GM12874 (cell line): ENCODE measurements around the gene MYH10.

Source experiments
- TF ChIP-seq, protein P1 (sequence below): IDR thresholded peaks from 2 replicates; pipeline ENCODE4 v1.5.1; 2011; ENCODE audit warnings: low read depth, mild to moderate bottlenecking, control low read depth, low read length, moderate library complexity; ENCODE audit not compliant: insufficient read depth

Gene MYH10

DNA sequence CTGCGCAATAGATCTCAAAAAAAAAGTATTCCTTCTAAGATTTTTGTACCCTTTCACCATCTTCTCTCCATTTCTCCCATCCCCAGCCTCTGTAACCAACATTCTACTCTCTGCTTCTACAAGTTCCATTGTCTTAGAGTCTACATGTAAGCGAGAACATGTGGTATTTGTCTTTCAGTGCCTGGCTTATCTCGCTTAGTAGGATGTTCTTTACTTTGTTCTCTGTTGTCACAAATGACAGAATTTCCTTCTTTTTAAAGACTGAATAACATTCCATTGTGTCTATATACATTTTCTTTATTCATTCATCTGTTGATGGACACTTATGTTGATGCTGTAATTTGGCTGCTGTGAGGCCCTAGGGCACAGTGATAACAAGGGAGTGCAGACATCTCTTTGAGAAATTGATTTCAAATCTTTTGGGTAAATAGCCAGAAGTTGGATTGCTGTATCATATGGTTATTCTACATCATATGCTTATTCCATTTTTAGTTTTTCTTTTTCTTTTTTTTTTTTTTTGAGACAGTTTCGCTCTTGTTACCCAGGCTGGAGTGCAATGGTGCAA, 37.7 kb upstream of the MYH10 start:
- TF ChIP-seq, protein P1, sequence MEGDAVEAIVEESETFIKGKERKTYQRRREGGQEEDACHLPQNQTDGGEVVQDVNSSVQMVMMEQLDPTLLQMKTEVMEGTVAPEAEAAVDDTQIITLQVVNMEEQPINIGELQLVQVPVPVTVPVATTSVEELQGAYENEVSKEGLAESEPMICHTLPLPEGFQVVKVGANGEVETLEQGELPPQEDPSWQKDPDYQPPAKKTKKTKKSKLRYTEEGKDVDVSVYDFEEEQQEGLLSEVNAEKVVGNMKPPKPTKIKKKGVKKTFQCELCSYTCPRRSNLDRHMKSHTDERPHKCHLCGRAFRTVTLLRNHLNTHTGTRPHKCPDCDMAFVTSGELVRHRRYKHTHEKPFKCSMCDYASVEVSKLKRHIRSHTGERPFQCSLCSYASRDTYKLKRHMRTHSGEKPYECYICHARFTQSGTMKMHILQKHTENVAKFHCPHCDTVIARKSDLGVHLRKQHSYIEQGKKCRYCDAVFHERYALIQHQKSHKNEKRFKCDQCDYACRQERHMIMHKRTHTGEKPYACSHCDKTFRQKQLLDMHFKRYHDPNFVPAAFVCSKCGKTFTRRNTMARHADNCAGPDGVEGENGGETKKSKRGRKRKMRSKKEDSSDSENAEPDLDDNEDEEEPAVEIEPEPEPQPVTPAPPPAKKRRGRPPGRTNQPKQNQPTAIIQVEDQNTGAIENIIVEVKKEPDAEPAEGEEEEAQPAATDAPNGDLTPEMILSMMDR = no peak

DNA sequence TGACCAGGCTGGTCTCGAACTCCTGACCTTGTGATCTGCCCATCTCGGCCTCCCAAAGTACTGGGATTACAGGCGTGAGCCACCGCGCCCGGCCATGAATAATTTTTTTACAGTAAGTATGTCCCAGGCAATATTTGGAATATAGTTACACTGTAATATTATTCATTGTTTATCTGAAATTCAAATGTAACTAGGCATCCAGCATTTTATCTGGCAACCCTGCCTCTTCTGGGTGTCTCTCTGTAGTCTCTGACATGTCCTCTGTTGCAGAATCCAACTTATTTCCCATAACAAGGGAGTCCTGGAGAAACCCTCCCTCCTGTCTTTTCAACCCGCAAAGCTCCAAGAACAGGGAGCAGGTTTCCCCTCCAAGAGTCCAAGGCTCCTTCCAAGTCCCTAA, 36.9 kb upstream of the MYH10 start:
- TF ChIP-seq, protein P1 = no peak

DNA sequence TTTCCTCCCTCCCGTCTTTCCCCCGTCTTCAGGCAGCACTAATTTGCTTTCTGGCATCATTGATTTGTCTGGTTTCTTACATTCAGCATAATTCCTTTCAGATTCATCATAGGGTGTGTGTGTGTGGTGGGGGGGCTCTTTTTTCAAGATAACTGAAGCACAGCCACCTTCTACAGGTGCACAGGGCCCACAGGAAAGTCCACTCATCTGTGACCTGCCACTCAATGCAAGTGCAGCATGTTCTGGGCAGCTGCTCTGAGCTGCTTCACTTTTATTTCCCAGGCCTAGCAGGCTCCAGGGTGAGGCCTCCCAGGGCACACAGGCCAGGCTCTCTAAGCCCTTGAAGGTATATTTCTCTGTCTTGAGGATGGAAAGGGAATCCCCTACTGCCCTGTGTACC, 35.2 kb upstream of the MYH10 start:
- TF ChIP-seq, protein P1 = no peak

DNA sequence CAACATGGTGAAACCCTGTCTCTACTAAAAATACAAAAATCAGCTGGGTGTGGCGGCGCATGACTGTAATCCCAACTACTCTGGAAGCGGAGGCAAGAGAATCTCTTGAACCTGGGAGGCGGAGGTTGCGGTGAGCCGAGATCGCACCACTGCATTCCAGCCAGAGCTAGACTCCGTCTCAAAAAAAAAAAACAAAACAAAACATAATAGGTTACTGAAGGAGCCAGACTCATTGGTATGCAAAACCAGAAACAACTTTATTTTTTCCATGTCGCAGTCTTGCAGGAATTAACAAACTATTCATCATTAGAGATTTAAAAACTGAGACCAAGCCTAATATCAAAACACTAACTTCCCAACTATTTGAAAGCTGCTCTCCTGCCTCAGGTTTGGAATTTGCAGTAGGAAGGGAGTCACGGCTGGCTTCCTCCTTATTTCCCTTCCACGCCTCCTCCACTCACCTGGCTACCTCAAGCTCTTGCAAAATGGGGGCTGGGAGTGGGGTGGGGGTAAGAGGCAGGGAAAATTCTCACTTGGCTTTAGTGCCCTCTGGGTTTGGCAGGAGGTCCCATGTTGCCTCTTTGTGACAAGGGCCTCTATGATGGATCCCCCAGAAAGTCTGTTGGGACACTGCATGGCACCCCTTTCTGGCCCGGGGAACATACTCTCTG, 34.1 kb upstream of the MYH10 start:
- TF ChIP-seq, protein P1 = no peak

DNA sequence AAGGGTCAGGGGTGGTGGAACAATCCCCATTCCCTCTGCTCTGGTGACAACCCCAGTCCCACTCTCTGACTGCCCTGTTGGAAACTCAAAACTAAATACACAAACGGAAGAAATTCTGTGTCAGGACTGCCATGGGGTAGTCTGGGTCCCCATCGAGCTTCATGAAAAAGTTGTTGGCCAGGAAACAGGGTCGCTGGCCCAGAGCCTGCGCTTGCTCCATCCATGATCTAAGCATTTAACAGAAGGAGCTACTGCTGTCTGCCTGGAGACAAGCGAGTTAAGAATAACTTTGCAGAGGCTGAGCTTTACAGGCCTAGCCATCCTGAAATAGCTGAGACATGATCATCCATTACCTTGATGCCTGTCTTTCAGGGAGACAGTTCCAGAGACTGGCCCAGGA, 32.4 kb upstream of the MYH10 start:
- TF ChIP-seq, protein P1 = no peak

DNA sequence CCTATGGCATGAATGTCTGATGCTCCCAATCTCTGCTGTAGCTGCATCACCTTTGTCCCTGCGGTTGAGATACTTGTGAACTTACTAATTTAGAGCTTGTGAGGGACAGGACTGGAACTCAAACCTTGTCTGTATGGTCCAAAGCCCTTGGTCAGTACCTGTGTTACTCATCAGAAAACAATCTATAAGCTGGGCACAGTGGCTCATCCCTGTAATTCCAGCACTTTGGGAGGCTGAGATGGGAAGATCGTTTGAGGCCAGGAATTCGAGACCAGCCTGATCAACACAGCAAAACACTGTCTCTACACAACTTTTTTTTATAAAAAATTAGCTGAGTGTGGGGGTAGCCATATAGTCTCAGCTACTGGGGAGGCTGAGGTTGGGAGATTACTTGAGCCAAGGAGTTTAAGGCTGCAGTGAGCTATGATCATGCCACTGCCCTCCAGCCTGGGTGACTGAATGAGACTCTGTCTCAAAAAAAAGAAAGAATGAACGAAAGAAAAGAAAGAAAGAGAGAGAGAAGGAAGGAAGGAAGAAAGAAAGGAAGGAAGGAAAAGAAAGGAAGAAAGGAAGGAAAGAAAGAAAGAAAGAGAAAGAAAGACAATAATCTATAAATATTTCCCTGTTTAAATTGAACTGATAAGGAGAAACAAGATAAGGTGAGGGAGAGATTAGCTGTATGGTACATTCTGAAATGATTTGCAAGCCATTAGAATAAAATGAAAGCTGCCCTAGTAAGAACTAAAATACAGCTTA, 31.7 kb upstream of the MYH10 start:
- TF ChIP-seq, protein P1 = no peak

DNA sequence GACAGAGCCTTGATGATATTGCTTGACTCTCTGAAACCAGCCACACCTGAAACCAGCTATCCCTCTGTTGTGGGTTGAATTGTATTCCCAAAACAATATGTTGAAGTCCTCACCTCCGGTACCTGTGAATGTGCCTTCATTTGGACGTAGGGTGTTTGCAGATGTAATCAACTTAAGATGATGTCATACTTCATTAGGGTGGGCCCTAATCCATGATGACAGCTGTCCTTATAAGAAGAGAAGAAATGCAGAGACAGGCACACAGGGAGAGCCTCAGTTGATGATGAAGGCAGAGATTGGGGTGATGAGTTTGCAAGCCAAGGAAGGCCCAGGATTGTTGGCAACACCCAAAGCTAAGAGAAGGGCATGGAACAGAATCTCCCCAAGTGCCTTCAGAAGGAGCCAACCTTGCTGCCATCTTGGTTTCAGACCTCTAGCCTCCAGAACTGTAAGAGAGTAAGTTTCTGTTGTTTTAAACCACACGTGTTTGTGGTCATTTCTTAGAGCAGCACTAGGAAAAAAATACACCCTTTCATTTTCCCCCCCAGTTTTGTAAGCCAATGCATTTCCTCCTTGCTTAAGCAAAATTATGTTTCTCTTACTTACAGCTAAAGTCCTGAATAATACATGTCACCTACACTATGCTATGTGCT, 29.4 kb upstream of the MYH10 start:
- TF ChIP-seq, protein P1 = no peak
